Neuron (in vitro differentiated cells): ENCODE data around the gene LYL1.

Experiments
- H2AFZ ChIP-seq: one replicate; pipeline ENCODE4 v1.6.1; 2013; ENCODE audit warnings: low read depth, mild to moderate bottlenecking, inconsistent platforms, low read length, moderate library complexity
- H3K27me3 ChIP-seq: one replicate; pipeline ENCODE4 v1.6.1; 2013; ENCODE audit warnings: low read length; ENCODE audit not compliant: insufficient read depth
- H3K36me3 ChIP-seq: one replicate; pipeline ENCODE4 v1.6.1; 2013; ENCODE audit warnings: low read length; ENCODE audit not compliant: insufficient read depth
- H3K4me1 ChIP-seq: one replicate; pipeline ENCODE4 v1.6.1; 2013; ENCODE audit warnings: low read length; ENCODE audit not compliant: insufficient read depth
- H3K4me3 ChIP-seq: 2 replicates; pipeline ENCODE4 v1.5.1; 2013; ENCODE audit warnings: mild to moderate bottlenecking, low read length, moderate library complexity
- H3K9me3 ChIP-seq: one replicate; pipeline ENCODE4 v1.6.1; 2013; ENCODE audit warnings: low read length

LYL1 gene

GRCh38 chr19:13090511-13091231 is 12.0 kb downstream of the LYL1 start:
- Histone ChIP-seq H2AFZ (no peak overlapping the region), H3K36me3 (no peaks in the 10 kb centered on the region), H3K9me3 (no peaks in the 10 kb centered on the region), H3K4me3 (no peak overlapping the region), H3K27me3 (peaks cover 40% of the 10 kb centered on the region), H3K4me1 (peaks cover 49% of the 10 kb centered on the region)

GRCh38 chr19:13089857-13090507 is 12.7 kb downstream of the LYL1 start:
- no peak overlapping the region for H3K4me3 ChIP-seq
- no peak overlapping the region for H2AFZ ChIP-seq
- peaks cover 47% of the 10 kb centered on the region for H3K27me3 ChIP-seq
- no peaks in the 10 kb centered on the region for H3K9me3 ChIP-seq
- H3K36me3 ChIP-seq = no peaks in the 10 kb centered on the region
- H3K4me1 ChIP-seq = peaks cover 43% of the 10 kb centered on the region

GRCh38 chr19:13089139-13089856 is 13.4 kb downstream of the LYL1 start:
- Histone ChIP-seq H3K9me3 (no peaks in the 10 kb centered on the region), H3K36me3 (no peaks in the 10 kb centered on the region), H3K4me1 (peaks cover 36% of the 10 kb centered on the region), H3K4me3 (no peak overlapping the region), H2AFZ (no peak overlapping the region), H3K27me3 (peaks cover 47% of the 10 kb centered on the region)

GRCh38 chr19:13087795-13088537 is 14.7 kb downstream of the LYL1 start:
- H3K4me3 ChIP-seq = no peak overlapping the region
- H3K4me1 ChIP-seq = peaks cover 27% of the 10 kb centered on the region
- H2AFZ ChIP-seq = no peak overlapping the region
- no peaks in the 10 kb centered on the region for H3K9me3 ChIP-seq
- H3K36me3 ChIP-seq = no peaks in the 10 kb centered on the region
- H3K27me3 ChIP-seq = peaks cover 57% of the 10 kb centered on the region

GRCh38 chr19:13087295-13087694 is 15.4 kb downstream of the LYL1 start:
- no peaks in the 10 kb centered on the region for H3K9me3 ChIP-seq
- peaks cover 62% of the 10 kb centered on the region for H3K27me3 ChIP-seq
- H3K36me3 ChIP-seq = no peaks in the 10 kb centered on the region

GRCh38 chr19:13086341-13086740 is 16.3 kb downstream of the LYL1 start:
- Histone ChIP-seq H3K4me3 (no peak overlapping the region), H3K4me1 (peaks cover 20% of the 10 kb centered on the region), H3K27me3 (peaks cover 62% of the 10 kb centered on the region), H2AFZ (no peak overlapping the region), H3K9me3 (no peaks in the 10 kb centered on the region), H3K36me3 (no peaks in the 10 kb centered on the region)

More at GRCh38 chr19:13087295-13087694, 15.4 kb downstream of the LYL1 start:
- Histone ChIP-seq H3K4me1 (peaks cover 27% of the 10 kb centered on the region), H3K4me3 (no peak overlapping the region), H2AFZ (no peak overlapping the region)

GRCh38 chr19:13085666-13086065 is 17.0 kb downstream of the LYL1 start:
- Histone ChIP-seq H3K4me3 (no peak overlapping the region), H3K9me3 (no peaks in the 10 kb centered on the region), H3K27me3 (peaks cover 57% of the 10 kb centered on the region), H2AFZ (no peak overlapping the region), H3K36me3 (no peaks in the 10 kb centered on the region), H3K4me1 (peaks cover 14% of the 10 kb centered on the region)

GRCh38 chr19:13083627-13084026 is 19.0 kb downstream of the LYL1 start:
- peaks cover 13% of the 10 kb centered on the region for H3K4me1 ChIP-seq

GRCh38 chr19:13083008-13083404 is 19.7 kb downstream of the LYL1 start:
- H3K9me3 ChIP-seq = no peaks in the 10 kb centered on the region
- H3K4me1 ChIP-seq = peaks cover 13% of the 10 kb centered on the region
- no peak overlapping the region for H2AFZ ChIP-seq
- H3K36me3 ChIP-seq = no peaks in the 10 kb centered on the region
- H3K27me3 ChIP-seq = peaks cover 54% of the 10 kb centered on the region
- no peak overlapping the region for H3K4me3 ChIP-seq

More at GRCh38 chr19:13083627-13084026, 19.0 kb downstream of the LYL1 start:
- H3K4me3 ChIP-seq = no peak overlapping the region
- H3K36me3 ChIP-seq = no peaks in the 10 kb centered on the region
- no peak overlapping the region for H2AFZ ChIP-seq
- peaks cover 48% of the 10 kb centered on the region for H3K27me3 ChIP-seq
- H3K9me3 ChIP-seq = no peaks in the 10 kb centered on the region

- Histone ChIP-seq H3K9me3 (no peaks in the 10 kb centered on the region), H3K36me3 (no peaks in the 10 kb centered on the region), H3K4me1 (peaks cover 13% of the 10 kb centered on the region), H3K4me3 (no peak overlapping the region), H2AFZ (no peak overlapping the region), H3K27me3 (peaks cover 59% of the 10 kb centered on the region)
These were observed 20.3 kb downstream of the LYL1 start for GRCh38 chr19:13082192-13083007.

- no peak overlapping the region for H2AFZ ChIP-seq
- H3K27me3 ChIP-seq = peaks cover 57% of the 10 kb centered on the region
- H3K9me3 ChIP-seq = no peaks in the 10 kb centered on the region
- H3K36me3 ChIP-seq = no peaks in the 10 kb centered on the region
- H3K4me3 ChIP-seq = no peak overlapping the region
- peaks cover 13% of the 10 kb centered on the region for H3K4me1 ChIP-seq
These were observed 23.1 kb downstream of the LYL1 start for GRCh38 chr19:13079542-13079986.

- Histone ChIP-seq H2AFZ (no peak overlapping the region), H3K4me3 (no peak overlapping the region), H3K27me3 (peaks cover 61% of the 10 kb centered on the region), H3K4me1 (peaks cover 13% of the 10 kb centered on the region), H3K36me3 (no peaks in the 10 kb centered on the region), H3K9me3 (no peaks in the 10 kb centered on the region)
These were observed 23.6 kb downstream of the LYL1 start for GRCh38 chr19:13078897-13079541.
